Measurements from ENCODE around the gene BORA. TPM values are rescaled to one million over a fixed set of nuclear protein-coding genes. Genes with fewer than 3 reads are reported as not detected.
"Not testable (repeated sequence)": the region's sequence is repeated elsewhere in the genome, so short reads cannot be mapped to it uniquely, and the experiment has no call there.

The BORA gene
- polyA plus RNA-seq, 2 donors = 3.2 to 3.7 TPM

- Histone ChIP-seq H3K36me3 (ENCODE audit: control insufficient read depth in 2 of 2, insufficient read depth in 2 of 2, low read length in 1 of 2) (peaks cover 8 to 10% of the 10 kb centered on the region in 2 donors), H3K27me3 (ENCODE audit: control insufficient read depth in 1 of 2, insufficient read depth in 2 of 2, low read length in 2 of 2) (no peaks in the 10 kb centered on the region), H3K4me1 (ENCODE audit: control insufficient read depth in 2 of 2, insufficient read depth in 2 of 2, low read length in 1 of 2) (no peaks in the 10 kb centered on the region), H3K9me3 (ENCODE audit: control insufficient read depth in 2 of 2, insufficient read depth in 1 of 2, low read depth in 1 of 2, low read length in 1 of 2) (no peaks in the 10 kb centered on the region), H3K4me3 (ENCODE audit: low read depth in 1 of 2, low read length in 2 of 2) (no peak overlapping the region), H3K27ac (ENCODE audit: low read depth in 2 of 2, low read length in 1 of 2) (no peak overlapping the region)
- 71 to 85% methylated on average over 6 of the region's 6 CpGs for WGBS, 2 donors
Observed at GRCh38 chr13:72754111-72754510, 26.4 kb downstream of the BORA start.

- no peaks in the 10 kb centered on the region for H3K9me3 ChIP-seq (ENCODE audit: control insufficient read depth in 2 of 2, insufficient read depth in 1 of 2, low read depth in 1 of 2, low read length in 1 of 2)
- H3K4me3 ChIP-seq (ENCODE audit: low read depth in 1 of 2, low read length in 2 of 2) = no peak overlapping the region
- H3K27ac ChIP-seq (ENCODE audit: low read depth in 2 of 2, low read length in 1 of 2) = no peak overlapping the region
- 68 to 69% methylated on average over 4 of the region's 4 CpGs for WGBS, 2 donors
- H3K4me1 ChIP-seq (ENCODE audit: control insufficient read depth in 2 of 2, insufficient read depth in 2 of 2, low read length in 1 of 2) = no peaks in the 10 kb centered on the region
- H3K36me3 ChIP-seq (ENCODE audit: control insufficient read depth in 2 of 2, insufficient read depth in 2 of 2, low read length in 1 of 2) = peaks cover 6 to 9% of the 10 kb centered on the region in 2 donors
- no peaks in the 10 kb centered on the region for H3K27me3 ChIP-seq (ENCODE audit: control insufficient read depth in 1 of 2, insufficient read depth in 2 of 2, low read length in 2 of 2)
Observed at GRCh38 chr13:72757792-72758535, 30.2 kb downstream of the BORA start.

DNA sequence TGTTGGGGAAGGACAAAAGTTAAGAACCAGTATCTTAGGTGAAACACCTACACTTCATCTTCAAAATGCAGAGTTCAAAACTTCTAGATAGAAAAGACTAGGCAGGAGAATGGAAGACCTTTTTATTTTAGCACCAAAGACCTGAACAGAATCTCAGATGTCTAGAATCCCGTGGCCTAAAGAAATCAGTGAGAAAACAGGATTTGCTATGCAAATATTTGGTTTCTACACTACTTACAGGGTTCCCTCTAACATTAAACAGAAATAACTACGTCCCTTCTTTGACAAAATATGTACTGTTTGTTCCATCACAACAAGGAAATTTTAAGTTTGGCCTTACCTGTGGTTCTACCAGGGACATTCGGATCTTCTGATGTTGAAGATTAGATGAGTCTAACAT is 32.5 kb downstream of the BORA start:
- Histone ChIP-seq H3K9me3 (ENCODE audit: control insufficient read depth in 2 of 2, insufficient read depth in 1 of 2, low read depth in 1 of 2, low read length in 1 of 2) (no peaks in the 10 kb centered on the region), H3K27ac (ENCODE audit: low read depth in 2 of 2, low read length in 1 of 2) (no peak overlapping the region), H3K27me3 (ENCODE audit: control insufficient read depth in 1 of 2, insufficient read depth in 2 of 2, low read length in 2 of 2) (no peaks in the 10 kb centered on the region), H3K4me3 (ENCODE audit: low read depth in 1 of 2, low read length in 2 of 2) (no peak overlapping the region), H3K36me3 (ENCODE audit: control insufficient read depth in 2 of 2, insufficient read depth in 2 of 2, low read length in 1 of 2) (peaks cover 6 to 7% of the 10 kb centered on the region in 2 donors), H3K4me1 (ENCODE audit: control insufficient read depth in 2 of 2, insufficient read depth in 2 of 2, low read length in 1 of 2) (no peaks in the 10 kb centered on the region)
- WGBS, 2 donors = 79 to 82% methylated on average over 3 of the region's 3 CpGs

DNA sequence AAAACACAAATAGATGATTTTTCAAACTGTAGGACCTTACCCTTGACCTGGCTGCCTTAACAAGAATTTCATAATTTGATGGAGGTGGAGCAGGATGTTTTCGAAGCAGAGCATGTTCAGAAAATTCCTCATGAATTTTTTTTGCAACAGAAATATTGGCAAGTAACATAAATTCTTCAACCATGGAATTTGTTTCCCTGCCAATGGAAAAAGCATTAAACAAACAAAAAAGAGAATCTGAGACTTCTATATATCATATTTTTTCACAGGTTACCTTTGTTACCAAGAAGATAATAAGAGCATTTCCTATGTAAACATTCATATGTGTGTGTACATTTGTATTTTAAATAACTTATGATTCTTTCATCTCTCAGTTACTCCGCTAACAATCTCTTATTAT is 35.7 kb downstream of the BORA start:
- Histone ChIP-seq H3K27ac (ENCODE audit: low read depth in 2 of 2, low read length in 1 of 2) (no peak overlapping the region), H3K36me3 (ENCODE audit: control insufficient read depth in 2 of 2, insufficient read depth in 2 of 2, low read length in 1 of 2) (peaks cover 5 to 8% of the 10 kb centered on the region in 2 donors), H3K4me3 (ENCODE audit: low read depth in 1 of 2, low read length in 2 of 2) (no peak overlapping the region), H3K9me3 (ENCODE audit: control insufficient read depth in 2 of 2, insufficient read depth in 1 of 2, low read depth in 1 of 2, low read length in 1 of 2) (no peaks in the 10 kb centered on the region), H3K4me1 (ENCODE audit: control insufficient read depth in 2 of 2, insufficient read depth in 2 of 2, low read length in 1 of 2) (no peaks in the 10 kb centered on the region), H3K27me3 (ENCODE audit: control insufficient read depth in 1 of 2, insufficient read depth in 2 of 2, low read length in 2 of 2) (no peaks in the 10 kb centered on the region)
- WGBS, 2 donors = 62 to 65% methylated on average over 2 of the region's 2 CpGs

DNA sequence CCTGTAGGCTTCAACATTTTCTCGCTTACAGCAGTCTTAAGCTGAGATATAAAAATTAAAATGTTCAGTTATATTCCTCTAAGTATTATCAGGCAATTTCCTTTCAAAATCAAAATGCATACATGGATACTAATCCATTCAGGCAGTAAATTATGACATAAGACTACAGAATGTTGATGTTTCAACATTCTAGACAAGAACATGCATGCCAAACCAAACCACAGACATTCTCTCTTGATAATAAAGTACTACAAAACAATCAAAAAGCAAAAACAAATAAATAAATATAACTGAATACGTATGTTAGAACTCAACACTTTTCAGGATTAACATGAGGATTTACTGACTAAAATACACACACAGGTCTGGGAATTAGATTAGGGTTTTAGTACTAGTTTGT is 46.3 kb downstream of the BORA start:
- Histone ChIP-seq H3K36me3 (ENCODE audit: control insufficient read depth in 2 of 2, insufficient read depth in 2 of 2, low read length in 1 of 2) (peaks cover 2 to 9% of the 10 kb centered on the region in 2 donors), H3K9me3 (ENCODE audit: control insufficient read depth in 2 of 2, insufficient read depth in 1 of 2, low read depth in 1 of 2, low read length in 1 of 2) (no peaks in the 10 kb centered on the region), H3K27me3 (ENCODE audit: control insufficient read depth in 1 of 2, insufficient read depth in 2 of 2, low read length in 2 of 2) (no peaks in the 10 kb centered on the region), H3K4me1 (ENCODE audit: control insufficient read depth in 2 of 2, insufficient read depth in 2 of 2, low read length in 1 of 2) (no peaks in the 10 kb centered on the region), H3K4me3 (ENCODE audit: low read depth in 1 of 2, low read length in 2 of 2) (no peak overlapping the region), H3K27ac (ENCODE audit: low read depth in 2 of 2, low read length in 1 of 2) (no peak overlapping the region)
- WGBS, 2 donors = 73 to 79% methylated on average over 2 of the region's 2 CpGs

DNA sequence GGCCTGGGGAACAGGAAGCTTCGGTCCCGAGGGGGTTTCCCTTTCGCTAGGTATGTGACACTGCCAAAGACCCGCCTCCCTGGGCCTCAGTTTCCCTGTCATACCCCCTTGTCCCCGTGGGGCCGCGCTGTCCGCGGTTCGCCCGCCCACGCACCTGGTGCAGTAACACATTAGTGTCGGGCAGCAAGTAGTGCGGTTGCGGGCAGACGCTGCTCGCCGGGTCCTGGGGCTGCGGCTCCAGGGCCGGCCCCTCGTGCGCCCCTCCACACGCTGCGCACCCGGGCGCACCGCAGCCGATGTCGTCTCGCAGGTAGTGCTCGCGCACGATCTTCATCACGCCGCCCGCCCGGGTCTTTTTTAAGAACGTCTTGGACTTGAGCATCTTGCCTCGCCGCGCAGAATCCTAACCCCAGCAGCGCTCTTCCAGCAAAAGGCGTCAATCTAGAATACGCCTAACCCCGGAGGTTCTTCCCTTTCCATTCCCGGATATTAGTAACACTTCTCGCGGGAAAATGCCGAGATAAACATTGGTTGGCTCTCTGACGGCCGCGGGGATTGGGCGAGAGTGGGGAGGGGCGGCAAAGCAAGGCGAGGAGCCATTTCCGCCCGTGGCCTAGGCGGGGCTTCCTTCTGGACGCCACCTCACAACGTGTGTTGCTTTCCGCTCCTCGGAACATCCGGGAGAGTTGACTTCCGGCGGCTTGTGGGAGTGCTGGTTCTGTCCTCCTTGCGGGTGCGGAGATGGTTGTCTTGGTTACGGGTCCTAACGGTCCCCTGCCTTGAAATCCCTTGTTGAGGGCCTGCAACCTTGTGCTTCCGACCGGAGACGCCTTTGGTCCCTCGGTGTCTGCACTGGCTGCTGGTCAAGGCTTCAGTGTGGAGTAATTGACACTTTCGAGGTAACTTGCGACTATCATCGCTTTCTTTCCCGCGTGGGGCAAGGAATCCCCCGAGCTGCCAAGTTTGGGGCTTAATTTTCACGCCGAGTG is 54.0 kb downstream of the BORA start, which contains the start of the genes DIS3 and PIBF1:
TSS of gene DIS3 (minus strand) at position 450 of the 989 bp plus-strand sequence. CDS start at position 382, 68 bp downstream.
TSS of gene PIBF1 (plus strand) at position 683 of the 989 bp plus-strand sequence. CDS start 1,337 bp downstream, outside the sequence.
- H3K4me1 ChIP-seq (ENCODE audit: control insufficient read depth in 2 of 2, insufficient read depth in 2 of 2, low read length in 1 of 2) = peaks cover 0 to 3% of the 10 kb centered on the region in 2 donors
- H3K27me3 ChIP-seq (ENCODE audit: control insufficient read depth in 1 of 2, insufficient read depth in 2 of 2, low read length in 2 of 2) = no peaks in the 10 kb centered on the region
- peak within 1 kb of the TSS; percentile 96 to 100 for H3K4me3 ChIP-seq (ENCODE audit: low read depth in 1 of 2, low read length in 2 of 2)
- peaks cover 0 to 3% of the 10 kb centered on the region in 2 donors for H3K36me3 ChIP-seq (ENCODE audit: control insufficient read depth in 2 of 2, insufficient read depth in 2 of 2, low read length in 1 of 2)
- 0% methylated on average over 81 of the region's 81 CpGs for WGBS, 2 donors
- no peaks in the 10 kb centered on the region for H3K9me3 ChIP-seq (ENCODE audit: control insufficient read depth in 2 of 2, insufficient read depth in 1 of 2, low read depth in 1 of 2, low read length in 1 of 2)
- peak within 1 kb of the TSS; percentile 85 to 92 for H3K27ac ChIP-seq (ENCODE audit: low read depth in 2 of 2, low read length in 1 of 2)

DNA sequence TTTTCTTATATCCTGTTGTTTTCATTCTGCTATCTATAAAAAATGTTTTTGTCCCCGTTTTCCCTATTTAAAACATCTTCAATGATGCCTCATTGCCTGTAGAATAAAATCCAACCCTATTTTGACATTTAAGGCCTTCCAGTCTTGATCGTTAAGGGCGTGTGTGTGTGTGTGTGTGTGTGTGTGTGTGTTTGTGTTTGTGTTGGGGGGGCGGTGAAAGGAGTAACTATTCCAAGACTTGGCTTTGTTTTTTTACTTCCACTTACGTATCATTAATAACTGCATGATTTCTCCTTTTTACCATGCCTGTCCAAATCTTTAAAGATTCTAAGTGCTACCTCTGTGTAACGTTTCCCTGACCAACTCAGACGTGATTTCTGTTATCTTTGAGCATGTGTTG is 55.0 kb downstream of the BORA start:
- Histone ChIP-seq H3K27ac (ENCODE audit: low read depth in 2 of 2, low read length in 1 of 2) (no peak overlapping the region), H3K36me3 (ENCODE audit: control insufficient read depth in 2 of 2, insufficient read depth in 2 of 2, low read length in 1 of 2) (no peaks in the 10 kb centered on the region), H3K9me3 (ENCODE audit: control insufficient read depth in 2 of 2, insufficient read depth in 1 of 2, low read depth in 1 of 2, low read length in 1 of 2) (no peaks in the 10 kb centered on the region), H3K4me1 (ENCODE audit: control insufficient read depth in 2 of 2, insufficient read depth in 2 of 2, low read length in 1 of 2) (peaks cover 0 to 3% of the 10 kb centered on the region in 2 donors), H3K27me3 (ENCODE audit: control insufficient read depth in 1 of 2, insufficient read depth in 2 of 2, low read length in 2 of 2) (no peaks in the 10 kb centered on the region), H3K4me3 (ENCODE audit: low read depth in 1 of 2, low read length in 2 of 2) (peak overlapping the region in 1 of 2 donors; percentile 100)
- WGBS, 2 donors = 3% methylated on average over 7 of the region's 7 CpGs

- 94 to 98% methylated on average over 4 of the region's 4 CpGs for WGBS, 2 donors
- not testable (repeated sequence) for H3K4me3 ChIP-seq (ENCODE audit: low read depth in 1 of 2, low read length in 2 of 2); H3K27ac ChIP-seq (ENCODE audit: low read depth in 2 of 2, low read length in 1 of 2); H3K4me1 ChIP-seq (ENCODE audit: control insufficient read depth in 2 of 2, insufficient read depth in 2 of 2, low read length in 1 of 2); H3K27me3 ChIP-seq (ENCODE audit: control insufficient read depth in 1 of 2, insufficient read depth in 2 of 2, low read length in 2 of 2); H3K36me3 ChIP-seq (ENCODE audit: control insufficient read depth in 2 of 2, insufficient read depth in 2 of 2, low read length in 1 of 2); H3K9me3 ChIP-seq (ENCODE audit: control insufficient read depth in 2 of 2, insufficient read depth in 1 of 2, low read depth in 1 of 2, low read length in 1 of 2)
Observed at GRCh38 chr13:72784679-72785078, 57.0 kb downstream of the BORA start.

DNA sequence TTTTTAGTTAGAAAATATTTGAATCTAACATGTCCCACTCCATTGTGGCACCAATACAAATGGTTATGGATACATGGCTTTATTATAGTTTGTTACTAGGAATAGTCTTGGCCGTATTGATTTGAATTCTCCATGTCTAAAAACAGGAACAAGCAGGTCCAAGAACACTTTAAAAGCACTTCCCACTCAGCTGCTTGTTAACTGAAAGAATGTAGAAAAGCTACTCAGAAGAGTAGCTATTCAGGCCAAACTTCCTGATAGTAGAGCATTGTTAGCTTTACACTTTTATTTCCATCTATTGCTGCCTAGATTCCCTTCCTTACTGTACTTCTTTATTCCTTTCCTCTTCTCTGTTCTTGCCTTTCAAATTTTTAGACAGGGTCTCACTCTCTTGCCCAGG is 61.1 kb downstream of the BORA start:
- H3K27me3 ChIP-seq (ENCODE audit: control insufficient read depth in 1 of 2, insufficient read depth in 2 of 2, low read length in 2 of 2) = no peaks in the 10 kb centered on the region
- 81 to 82% methylated on average over 1 of the region's 1 CpG for WGBS, 2 donors
- H3K4me3 ChIP-seq (ENCODE audit: low read depth in 1 of 2, low read length in 2 of 2) = no peak overlapping the region
- H3K4me1 ChIP-seq (ENCODE audit: control insufficient read depth in 2 of 2, insufficient read depth in 2 of 2, low read length in 1 of 2) = no peaks in the 10 kb centered on the region
- no peaks in the 10 kb centered on the region for H3K36me3 ChIP-seq (ENCODE audit: control insufficient read depth in 2 of 2, insufficient read depth in 2 of 2, low read length in 1 of 2)
- no peak overlapping the region for H3K27ac ChIP-seq (ENCODE audit: low read depth in 2 of 2, low read length in 1 of 2)
- no peaks in the 10 kb centered on the region for H3K9me3 ChIP-seq (ENCODE audit: control insufficient read depth in 2 of 2, insufficient read depth in 1 of 2, low read depth in 1 of 2, low read length in 1 of 2)

Measured in esophagus (tissue), 2 donors.